Measurements from ENCODE around the gene FEZ2.

GRCh38 chr2:36584148-36584794 lies 13.7 kb downstream of the FEZ2 start:
- TF ChIP-seq, protein P1, sequence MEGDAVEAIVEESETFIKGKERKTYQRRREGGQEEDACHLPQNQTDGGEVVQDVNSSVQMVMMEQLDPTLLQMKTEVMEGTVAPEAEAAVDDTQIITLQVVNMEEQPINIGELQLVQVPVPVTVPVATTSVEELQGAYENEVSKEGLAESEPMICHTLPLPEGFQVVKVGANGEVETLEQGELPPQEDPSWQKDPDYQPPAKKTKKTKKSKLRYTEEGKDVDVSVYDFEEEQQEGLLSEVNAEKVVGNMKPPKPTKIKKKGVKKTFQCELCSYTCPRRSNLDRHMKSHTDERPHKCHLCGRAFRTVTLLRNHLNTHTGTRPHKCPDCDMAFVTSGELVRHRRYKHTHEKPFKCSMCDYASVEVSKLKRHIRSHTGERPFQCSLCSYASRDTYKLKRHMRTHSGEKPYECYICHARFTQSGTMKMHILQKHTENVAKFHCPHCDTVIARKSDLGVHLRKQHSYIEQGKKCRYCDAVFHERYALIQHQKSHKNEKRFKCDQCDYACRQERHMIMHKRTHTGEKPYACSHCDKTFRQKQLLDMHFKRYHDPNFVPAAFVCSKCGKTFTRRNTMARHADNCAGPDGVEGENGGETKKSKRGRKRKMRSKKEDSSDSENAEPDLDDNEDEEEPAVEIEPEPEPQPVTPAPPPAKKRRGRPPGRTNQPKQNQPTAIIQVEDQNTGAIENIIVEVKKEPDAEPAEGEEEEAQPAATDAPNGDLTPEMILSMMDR (IDR thresholded peaks at IDR 0.05): no peak
- TF ChIP-seq POLR2A (IDR thresholded peaks at IDR 0.05): no peak

Data from vagina (tissue), 2 donors.